K562 (cell line): Measurements from ENCODE around the gene ZNF362.

Source experiments
- TAF1 ChIP-seq: IDR thresholded peaks from 2 replicates; pipeline ENCODE4 v1.6.1; 2011; ENCODE audit warnings: mild to moderate bottlenecking, low read length, moderate library complexity; ENCODE audit not compliant: insufficient read depth, control insufficient read depth, severe bottlenecking; ENCODE audit errors: extremely low read depth
- ZNF274 ChIP-seq: IDR thresholded peaks from 2 replicates; pipeline ENCODE4 v1.6.1; 2011; ENCODE audit warnings: low read depth, mild to moderate bottlenecking, low read length, moderate library complexity, borderline replicate concordance

DNA sequence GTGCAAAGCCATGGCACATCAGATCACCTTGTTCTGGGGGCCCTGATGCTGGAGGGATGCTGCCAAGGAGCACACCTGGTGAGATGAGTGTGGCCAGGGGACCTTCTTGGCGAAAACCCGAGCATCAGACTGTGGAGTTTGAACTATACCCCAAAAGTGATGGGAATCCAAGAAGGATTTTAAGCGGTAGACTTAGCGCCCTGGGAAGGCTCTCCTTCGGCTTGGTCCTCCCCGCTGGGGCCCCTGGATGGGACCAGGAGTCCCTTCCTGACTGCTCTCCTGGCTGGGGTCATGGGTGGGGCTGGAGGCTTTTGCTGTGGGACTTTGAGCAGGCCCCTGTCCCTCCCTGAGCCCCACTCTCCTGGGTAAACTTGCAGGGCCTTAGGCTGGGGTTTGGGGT lies 10.5 kb downstream of the ZNF362 start:
- no peak for TF ChIP-seq TAF1
- no peak for TF ChIP-seq ZNF274
